GM21619 (cell line): ENCODE measurements around the gene SFMBT2.

Experiments used
- ATAC-seq: cut with Tn5 transposase; IDR thresholded peaks from one replicate; pipeline ENCODE4 v1.9.1; 2021; ENCODE audit not compliant: unreplicated experiment

Gene SFMBT2

DNA sequence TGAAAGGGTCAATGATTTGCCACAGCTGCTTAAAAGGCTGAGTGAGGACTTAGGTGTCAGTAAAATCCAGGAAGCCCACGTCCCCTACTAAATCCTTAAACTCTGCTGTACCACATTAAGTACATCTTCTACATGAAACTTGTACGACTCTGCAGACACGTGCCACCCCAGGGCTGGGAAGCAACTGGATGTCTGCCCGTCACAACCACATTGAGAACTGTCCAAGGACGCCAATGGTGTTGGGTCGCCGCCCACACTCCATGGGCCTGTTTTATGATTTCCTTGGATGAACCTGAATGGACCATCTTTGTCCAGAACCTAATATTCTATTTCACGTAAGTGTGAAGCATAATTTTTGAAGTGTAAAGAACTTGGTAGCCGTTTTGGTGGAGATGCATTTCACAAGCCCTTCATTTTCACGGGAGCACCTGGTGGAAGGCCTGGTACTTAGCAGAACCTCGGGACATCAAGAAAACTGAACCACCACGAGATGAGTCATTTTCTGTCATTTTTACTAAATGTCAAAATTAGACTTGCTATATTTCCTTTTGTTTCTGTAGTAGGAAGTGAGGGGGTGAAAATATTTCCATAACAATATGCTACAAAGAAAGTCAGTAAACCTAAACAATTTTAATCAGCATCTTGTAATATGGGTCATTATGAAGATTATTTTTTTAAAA, 134.9 kb downstream of the SFMBT2 start:
- ATAC-seq, result no peak

DNA sequence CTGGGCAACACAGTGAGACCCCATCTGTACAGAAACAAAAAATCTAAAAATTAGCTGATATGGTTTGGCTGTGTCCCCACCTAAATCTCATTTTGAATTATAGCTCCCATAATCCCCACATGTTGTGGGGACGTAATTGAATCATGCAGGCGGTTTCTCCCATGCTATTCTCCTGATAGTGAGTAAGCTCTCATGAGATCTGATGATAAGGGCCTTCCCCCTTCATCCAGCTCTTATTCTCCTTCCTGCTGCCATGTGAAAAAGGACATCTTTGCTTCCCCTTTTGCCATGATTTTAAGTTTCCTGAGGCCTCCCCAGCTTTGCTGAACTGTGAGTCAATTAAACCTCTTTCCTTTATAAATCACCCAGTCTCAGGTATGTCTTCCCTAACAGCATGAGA, 136.5 kb downstream of the SFMBT2 start:
- no peak for ATAC-seq

DNA sequence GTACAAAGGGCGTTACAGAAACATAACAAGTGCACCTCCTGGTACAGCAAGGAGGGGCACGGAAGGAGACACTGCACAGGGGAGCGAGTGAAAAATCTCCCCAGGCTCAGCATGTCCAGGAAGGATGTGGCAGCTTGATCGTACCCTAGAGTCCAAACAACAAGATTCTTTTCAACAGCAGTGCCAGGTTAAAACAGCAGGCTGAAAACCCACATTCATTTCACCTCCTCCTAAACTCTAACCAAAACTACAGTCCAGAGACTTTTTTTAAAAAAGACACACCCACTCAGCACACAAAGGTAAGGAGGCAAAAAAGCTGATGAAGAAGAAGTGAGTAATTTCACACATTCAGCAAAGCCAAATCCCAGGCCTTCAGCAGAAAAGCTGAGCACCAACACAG, 138.8 kb downstream of the SFMBT2 start:
- no peak for ATAC-seq

DNA sequence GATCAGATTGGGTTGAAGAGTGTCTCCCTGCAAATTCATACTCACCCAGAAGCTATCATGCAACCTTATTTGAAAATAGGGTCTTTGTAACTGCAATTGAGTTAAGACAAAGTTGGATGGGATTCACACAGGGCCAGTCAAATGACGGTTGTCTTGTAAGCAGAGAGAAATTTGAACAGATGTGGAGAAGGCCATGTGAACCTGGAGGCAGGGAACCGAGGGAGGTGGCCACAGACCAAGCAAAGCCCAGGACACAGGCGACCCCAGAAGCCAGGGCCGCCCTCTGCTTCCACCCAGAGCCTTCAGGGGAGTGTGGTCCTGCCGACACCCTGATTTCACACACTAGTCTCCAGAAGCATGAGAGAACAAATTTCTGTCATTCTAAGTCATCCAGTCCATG, 140.8 kb downstream of the SFMBT2 start:
- ATAC-seq, result no peak

DNA sequence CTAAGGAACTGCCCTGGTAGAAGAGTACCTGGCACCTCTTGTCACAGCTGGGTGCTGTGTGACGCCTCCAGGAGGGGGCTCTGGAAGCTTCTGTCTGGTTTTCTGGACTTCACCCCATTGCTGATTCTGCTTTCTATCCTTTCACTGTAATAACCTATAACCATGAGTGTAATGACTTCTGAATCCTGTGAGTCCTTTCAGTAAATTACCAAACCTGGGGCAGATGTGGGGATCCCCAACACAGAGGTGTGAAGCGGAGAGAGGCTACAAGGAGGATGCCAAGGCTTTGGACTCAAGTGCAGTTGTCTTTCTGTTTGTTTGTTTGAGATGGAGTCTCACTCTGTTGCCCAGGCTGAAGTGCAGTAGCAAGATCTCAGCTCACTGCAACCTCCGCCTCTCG, 143.7 kb downstream of the SFMBT2 start:
- ATAC-seq, result no peak

DNA sequence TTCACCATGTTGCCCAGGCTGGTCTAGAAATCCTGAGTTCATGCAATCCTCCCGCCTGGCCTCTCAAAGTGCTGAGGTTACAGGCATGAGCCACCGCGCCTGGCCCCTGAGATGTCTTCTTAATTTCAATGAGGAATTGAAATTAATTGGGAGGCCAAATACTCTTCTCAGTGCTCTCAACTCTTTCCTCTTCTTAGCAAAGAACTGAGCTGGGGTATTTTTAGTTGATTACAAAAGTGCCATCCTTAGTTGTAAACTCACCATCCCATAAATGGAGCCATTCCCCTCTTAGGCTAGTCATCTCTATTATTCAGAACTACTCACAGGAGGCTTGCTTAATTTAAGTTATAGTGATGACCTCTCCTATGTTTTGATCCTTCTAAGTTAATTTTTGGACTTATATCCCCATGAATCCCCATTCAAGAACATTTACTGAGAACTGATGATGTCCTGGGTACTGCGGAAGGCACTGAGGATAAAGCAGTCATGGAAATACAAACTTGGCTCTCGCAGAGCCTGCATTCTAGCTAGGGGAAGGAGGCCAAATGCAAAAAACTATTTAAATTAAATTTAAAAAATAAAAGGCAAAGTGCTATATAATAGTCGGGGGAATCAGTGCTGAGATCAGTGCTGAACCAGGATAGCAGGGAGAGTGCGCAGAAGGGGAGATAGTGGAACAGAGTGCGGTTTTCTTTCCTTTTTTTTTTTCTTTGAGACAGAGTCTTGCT, 145.3 kb downstream of the SFMBT2 start:
- no peak for ATAC-seq

DNA sequence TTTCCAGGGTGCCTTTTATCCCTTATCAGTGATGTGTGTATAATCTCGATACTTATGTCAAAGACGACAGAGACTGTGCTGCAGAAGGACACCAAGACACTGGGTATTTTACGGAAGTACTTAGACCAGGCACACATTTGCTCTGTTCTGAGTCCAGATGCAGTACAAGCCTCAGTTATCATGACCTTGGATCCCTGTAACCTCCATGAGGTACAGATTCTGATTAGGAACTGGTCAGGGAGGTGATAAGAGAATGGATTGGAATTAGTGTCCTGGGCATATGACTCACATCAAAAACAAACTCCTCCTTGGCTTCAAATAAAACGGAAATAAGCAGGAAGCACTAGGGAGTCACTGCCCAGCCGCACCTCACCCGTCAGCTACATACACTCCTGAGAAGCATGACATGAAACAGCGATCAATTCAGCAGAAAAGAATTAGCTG, 146.5 kb downstream of the SFMBT2 start:
- ATAC-seq, result no peak

DNA sequence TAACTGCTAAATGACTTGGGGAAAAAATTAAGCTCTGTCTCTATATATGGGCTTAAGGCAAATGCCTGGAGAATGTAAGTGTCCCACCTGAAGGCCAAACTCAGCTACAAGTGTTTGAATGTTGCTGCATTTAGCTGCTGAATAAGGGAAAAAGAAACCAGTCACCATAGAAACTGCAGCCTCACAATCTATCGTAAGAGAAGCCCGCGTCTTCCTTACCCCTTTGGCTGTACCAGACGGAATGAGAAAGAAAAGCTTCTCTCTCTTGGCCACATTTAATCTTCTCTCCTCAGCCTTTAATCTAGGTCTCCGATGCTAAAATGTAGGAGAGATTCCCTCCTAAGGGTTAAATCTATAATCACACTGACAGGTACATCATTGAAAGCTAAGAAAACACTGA, 147.2 kb downstream of the SFMBT2 start:
- ATAC-seq, result no peak

DNA sequence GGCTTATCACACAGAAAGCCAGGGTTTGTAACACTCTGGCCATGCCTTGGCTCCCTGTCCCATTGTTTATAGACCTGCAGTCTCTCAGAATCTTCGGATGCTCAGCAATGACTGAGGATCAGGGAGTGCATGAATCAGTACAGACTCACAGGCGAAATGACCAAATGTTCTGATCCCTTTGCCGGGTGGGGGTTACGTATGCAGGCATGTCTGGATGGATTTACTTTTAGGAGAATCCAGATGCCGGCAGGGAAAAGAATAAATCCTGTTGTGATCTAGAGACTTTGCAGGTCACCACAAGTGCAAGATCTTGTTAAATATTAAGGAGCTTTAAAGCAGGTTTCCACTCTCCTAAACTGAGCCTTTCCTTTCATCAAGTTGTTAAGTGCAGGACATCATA, 149.5 kb downstream of the SFMBT2 start:
- ATAC-seq, result no peak

DNA sequence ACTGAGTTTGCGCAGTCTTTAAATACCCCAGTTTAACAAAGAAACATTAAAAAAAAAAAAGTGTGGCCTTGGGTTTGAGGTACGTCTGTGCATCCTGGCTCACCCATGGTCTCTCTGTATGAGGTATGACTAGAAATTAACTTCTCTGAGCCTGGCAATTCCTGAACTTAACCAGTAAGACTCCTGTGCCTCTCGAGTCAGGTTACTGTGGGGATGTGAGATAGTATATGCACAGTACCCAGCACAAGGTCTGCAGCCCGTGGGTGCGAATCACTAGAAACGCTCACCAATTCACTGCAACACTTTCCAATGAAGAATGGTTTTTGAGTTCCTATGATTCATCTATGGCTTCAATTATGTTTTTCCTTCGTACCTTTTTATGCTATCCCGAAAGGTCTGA, 149.9 kb downstream of the SFMBT2 start:
- no peak for ATAC-seq

DNA sequence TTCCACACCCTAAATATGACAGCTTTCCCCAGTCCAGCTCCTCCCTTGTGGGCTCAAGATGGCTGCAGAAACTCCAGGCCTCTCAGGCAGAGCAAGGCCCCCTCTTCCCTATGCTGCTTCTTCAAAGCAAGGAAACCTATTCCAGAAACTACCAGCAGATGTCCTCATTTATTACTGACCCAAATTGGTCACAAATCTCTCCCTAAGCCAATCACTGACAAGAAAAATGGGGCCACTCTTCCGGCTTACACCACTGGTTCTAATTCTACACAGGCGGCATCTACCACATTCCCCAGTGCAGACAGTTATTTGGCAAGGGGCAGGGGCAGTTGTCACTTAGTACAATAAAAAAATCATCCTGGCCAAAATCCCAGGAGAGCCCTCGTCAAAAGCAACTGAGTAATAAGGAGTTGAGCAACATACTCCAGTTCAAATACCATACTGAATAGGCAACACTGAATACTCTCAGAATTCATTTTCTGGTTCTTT, 150.4 kb downstream of the SFMBT2 start:
- ATAC-seq, result peak; percentile 67

DNA sequence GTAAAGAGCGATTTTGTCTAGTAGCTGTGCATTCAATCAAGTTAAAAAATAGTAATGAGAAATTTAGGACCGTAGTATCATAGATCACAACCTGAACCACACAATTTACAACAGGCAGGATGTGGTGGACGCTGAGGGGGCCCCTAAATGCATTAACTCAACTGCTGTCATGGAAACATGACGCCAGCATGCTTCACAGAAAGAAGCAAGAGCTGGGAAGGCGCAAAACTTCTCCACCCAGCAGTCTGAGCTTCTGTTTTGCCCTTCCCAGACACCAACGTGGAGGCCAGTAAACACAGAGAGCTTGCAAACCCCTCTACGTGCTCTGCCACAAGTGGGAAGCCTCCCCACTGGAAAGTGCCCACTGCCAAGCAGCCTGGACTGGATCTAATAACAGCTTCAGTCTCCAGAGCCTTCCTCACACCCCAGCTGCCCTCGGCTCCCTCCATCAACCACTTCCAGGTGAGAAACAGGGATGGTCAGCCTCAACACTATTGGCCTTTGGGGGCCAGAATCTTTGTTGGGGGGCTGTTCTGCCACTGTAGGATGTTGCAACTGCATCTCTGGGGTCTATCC, 151.8 kb downstream of the SFMBT2 start:
- peak; percentile 86 for ATAC-seq

DNA sequence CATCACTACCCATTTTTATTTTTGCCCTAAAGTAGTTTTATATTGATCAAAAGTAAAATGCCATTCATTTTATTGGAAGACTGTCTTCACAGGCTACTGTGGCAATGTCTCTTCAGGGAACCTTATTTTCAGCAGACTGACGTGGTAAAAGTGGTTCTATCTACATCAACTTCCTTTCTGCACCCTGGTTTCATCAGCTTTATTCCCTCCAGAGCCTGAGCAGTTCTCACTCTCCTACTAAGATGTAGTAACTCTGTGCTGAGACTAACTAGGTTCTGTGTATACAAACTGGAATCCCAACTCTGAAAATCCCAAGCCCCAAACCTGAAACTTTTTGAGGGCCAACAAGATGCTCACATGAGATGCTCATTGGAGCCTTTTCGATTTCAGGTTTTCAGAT, 155.3 kb downstream of the SFMBT2 start:
- no peak for ATAC-seq

DNA sequence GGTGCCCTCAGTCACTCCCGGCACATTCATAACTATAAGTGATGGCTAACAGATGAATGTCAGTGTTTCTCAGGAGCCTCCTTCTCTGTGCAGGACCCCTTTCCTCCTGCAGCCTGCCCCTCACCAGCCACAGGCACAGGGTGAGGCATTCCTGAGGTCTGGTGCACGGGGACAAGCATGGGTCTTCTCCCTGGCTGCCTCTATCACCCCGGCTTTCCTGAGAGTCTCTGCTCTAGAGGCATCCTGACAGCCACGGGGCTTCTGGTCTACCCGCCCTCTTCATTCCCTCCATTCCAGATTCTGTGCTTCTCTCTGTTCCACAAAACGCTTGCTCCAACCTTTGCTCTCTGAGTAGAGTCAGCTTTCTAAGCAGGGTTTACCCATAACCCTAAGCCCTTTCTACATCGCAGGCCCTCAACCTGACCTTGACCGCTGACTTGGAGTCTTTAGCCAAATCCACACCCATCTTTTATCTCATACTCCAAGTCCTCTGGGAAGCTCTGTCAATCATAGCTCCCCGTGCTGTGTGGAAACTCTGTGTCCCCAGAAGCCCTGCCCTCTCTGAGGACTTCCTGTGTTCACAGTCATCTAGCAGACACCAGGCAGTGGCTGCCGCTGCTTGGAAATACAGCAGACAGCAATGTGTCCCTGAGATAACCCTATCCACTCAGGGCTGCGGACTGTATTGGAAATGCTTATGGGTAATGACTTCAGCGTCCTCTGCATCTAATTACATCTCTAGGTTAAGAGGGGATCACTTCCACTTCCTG, 159.0 kb downstream of the SFMBT2 start:
- no peak for ATAC-seq

DNA sequence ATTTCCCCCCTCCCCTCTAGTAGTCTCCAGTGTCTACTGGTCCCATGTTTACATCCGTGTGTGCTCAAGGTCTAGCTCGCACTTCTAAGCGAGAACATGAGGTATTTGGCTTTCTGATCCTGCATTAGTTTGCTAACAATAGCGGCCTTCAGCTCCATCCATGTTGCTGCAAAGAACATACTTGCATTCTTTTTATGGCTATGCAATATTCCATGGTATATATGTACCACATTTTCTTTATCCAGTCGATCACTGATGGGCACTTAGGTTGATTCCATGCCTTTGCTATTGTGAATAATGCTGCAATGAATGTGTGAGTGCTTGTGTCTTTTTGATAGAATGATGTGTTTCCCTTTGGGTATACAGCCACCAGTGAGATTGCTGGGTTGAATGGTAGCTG, 160.6 kb downstream of the SFMBT2 start:
- ATAC-seq, result no peak

DNA sequence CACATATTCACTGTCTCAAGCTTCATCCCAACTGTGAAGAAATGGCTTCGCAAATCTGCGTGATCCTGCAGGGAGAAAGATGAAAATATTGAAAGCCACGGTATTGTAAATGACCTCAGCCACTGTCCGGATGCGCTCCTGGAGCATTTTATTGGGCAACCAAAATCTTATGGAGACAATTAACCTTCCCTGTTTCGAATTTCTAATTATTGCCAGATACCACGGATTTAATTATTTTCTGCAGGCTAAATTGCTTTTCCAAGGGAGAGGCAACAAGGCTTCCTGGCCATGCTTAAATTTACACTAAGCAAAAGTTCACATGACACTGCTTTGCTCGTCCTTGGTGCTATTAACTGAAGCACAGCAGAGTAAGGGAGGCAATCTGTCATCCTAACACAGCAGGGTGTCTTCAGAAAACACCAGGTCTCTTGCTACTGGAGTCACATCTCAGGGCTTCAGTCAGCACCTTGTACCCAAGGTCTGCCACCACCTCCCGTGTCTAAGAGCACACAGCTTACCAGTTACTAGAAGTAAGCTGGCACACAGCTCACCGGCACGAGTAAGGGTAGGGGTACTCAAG, 162.2 kb downstream of the SFMBT2 start:
- no peak for ATAC-seq

DNA sequence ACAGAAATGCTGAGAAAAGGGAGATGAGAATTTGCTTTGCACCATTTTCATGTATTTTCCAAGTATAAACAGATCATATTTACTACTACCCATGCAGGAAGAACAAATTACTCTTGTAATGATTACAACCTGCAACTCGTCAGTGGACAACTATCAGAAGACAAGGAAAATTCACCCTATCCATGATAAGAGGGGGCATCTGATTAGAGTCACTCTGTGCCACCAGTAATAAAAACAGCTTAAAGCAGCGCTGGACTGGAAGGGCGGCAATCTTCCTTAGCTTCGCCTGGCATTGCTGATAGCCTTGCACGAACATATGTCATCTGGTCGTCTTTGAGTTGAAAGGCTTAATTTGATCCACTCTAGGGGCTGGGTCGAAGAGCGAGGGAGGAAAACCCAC, 162.7 kb downstream of the SFMBT2 start:
- ATAC-seq, result no peak

DNA sequence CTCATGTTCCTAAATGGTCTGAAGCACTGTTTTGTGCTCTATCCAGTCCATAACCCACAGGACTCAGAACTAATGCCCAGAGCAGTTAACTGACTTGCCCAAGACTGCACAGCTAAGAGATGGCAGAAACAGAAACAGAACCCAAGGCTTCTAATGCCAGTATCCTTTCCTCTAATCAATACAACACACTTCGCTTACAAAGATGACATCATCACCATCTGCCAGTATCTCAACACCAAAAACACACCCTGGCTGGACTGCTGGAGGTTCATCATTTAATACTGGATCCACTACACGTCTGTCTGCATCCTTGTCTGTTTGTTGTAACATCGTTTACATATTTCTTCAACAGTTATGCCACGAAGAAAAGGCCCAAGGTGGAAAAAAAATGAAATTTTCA, 165.3 kb downstream of the SFMBT2 start:
- no peak for ATAC-seq

DNA sequence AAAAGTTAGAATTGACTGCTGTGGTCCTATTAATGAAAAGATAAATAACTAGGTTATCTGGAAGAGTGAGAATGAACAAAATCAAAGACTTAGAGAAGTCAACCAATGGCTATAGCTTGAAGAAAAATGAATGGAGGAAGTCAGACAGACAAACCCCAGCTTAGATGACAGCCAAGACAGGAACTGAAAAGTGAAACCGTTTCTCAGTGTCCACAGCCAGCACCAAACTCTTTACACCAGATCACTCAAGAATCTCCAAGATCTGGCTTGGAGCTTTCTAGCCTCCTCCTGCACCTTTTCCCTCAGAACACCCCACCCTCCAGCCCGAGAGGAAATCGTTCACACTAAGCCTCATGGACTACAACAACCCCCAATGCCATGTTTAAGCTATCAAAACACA, 167.0 kb downstream of the SFMBT2 start:
- ATAC-seq, result peak; percentile 82

DNA sequence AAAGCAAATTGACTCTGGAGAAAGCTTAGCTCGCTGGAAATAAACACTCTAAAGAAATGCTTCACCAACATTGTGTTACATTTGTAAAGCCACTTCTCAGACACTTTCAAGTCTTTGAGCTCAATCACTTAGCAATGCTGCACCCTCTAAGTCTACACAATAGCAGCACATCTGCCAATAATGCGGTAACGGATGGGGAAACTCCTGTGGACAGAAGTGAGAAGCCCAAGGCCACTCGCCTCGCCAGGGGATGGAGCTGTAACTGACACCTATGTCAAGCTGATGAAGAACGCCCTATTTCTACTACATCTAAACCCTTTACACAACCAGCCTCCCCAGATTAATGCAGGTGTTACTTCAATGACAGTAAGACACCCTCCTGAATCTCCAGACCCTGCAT, 167.7 kb downstream of the SFMBT2 start:
- no peak for ATAC-seq

DNA sequence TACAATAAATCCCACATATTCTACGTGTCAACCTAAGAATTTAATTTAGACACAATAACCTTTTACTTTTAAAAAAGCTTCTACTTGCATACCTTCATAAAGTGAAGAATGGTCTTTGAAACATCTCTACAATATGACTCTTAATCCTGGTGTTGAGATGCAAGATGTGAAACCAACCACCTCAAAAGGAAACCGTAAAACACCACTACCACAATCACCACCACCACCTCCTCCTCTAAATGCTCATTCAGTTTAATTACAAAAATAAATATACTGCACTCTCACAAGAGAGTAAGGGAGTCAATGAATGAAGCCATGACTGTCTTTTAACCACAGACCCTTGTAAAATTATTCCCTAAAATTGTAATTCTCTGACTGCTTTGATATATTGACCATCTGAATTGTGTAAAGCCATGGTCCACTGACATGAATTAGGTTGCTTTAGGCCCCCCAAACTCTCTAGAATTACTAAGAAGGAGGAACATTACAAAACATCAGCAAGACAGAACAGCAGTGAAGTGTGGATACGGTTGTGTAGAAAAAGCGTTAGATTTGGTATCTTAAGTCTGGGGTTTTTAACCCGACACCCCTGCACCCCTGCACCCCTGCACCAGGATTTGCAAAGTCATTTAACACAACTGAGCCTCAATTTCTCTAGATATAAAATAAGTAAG, 171.4 kb downstream of the SFMBT2 start:
- ATAC-seq, result peak; percentile 74
